GM19025 (cell line): ENCODE measurements around the gene FAM174B.

Experiments
- ATAC-seq: cut with Tn5 transposase; IDR thresholded peaks from one replicate; pipeline ENCODE4 v1.9.1; 2021; ENCODE audit warnings: mild to moderate bottlenecking, low read depth, moderate library complexity; ENCODE audit not compliant: unreplicated experiment

Gene FAM174B

DNA sequence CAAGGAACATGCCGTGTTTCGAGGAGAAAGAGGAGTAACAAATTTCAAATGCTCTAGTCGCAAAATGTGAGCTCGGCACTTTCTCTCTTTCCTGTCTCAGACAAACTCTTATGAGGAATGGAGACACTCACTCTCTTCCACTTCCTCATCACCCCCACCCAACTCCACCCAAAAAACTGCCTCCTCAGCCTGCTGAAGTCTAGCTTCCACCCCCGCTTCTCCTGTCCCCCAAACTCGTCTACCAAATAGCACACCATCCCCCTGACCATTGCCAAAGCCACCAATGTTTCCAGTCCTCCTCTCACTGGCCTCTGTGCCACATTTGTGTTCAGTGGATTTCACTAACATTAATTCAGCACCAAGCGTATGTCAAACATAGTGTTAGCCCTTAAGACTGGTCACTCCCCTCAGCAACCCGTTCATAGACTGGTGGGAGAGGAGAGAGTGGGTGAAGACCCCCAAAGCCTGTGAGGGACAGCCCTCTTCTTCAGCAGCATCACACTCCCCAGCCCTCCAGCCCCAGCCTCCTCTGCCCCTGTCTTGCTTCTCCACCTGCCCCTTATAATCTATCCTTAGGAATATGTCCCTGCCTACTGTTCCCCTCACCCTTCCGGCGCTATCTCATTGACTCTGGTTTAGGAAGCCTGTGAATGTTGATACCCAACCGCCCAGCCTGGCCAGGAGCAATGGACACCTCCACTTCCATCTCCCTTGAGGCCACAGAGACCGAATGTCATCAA, 77.3 kb downstream of the FAM174B start:
- no peak for ATAC-seq

- ATAC-seq = no peak
Measured at GRCh38 chr15:92576597-92577200, 78.9 kb downstream of the FAM174B start.

DNA sequence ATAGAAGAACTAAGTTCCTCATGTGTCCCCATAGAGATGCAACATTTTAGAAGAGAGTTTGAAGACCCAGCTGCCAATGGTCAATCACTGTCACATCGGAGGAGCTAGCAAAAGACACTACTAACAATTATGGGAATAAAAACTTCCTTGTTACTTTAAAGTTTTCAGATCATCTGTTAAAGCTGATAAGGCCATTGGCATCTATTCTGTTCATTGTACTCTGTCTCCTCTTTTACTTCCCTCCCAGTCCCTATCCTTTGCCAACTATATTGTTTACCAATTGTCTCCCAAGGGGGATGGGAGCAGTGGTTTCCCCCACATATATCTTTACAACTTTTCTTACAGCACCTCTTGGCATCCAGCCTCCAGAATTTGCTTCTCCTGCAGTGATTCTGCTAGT, 81.0 kb downstream of the FAM174B start:
- no peak for ATAC-seq

- ATAC-seq = no peak
Measured at GRCh38 chr15:92574161-92574560, 81.4 kb downstream of the FAM174B start.

DNA sequence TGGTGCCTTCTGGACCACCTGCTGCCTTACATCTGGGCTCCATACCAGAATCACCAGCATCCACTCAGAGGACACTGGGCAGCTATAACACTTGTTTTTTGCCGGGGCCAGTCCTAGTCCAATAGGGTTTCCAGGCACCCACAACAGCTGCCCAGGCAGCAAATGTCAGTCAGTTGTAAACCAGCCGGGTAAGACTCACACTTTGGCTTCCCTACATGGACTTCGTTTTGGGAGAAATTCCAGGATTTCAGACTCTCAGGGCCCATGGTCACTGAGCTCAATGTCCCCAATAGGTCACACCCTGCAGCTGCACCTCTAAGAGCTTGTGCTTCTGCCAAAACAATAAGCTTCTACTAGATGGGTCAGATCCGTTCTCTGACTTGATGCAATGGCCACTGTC, 83.8 kb downstream of the FAM174B start:
- ATAC-seq = no peak

GRCh38 chr15:92570391-92570790, 85.2 kb downstream of the FAM174B start:
- ATAC-seq = no peak

DNA sequence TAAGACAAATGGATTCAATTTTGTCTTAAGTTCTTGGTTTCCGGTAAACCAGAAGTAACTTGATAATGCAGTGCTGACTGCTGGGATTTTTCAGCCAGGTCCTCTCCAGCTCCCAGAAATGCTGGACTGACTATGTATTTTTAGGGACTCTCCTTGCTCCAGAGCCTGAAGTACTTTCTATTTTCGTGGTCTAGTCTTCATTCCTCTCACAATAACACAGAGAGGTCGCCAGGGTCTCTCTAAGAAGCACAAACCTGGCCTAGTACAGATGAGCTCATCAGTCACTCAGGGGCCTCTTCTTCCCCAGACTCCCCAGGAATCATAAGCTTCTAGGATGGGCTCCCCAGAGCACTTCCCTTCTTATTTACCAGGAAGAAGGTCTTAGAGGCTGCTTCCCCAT, 85.8 kb downstream of the FAM174B start:
- ATAC-seq = no peak
